HG03175 (cell line): ENCODE measurements around the gene CLNK.
"Not testable (repeated sequence)": the region's sequence is repeated elsewhere in the genome, so short reads cannot be mapped to it uniquely, and the experiment has no call there.

ENCODE experiments used
- ATAC-seq: cut with Tn5 transposase; IDR thresholded peaks from one replicate; pipeline ENCODE4 v1.9.1; 2021; ENCODE audit warnings: mild to moderate bottlenecking, moderate library complexity; ENCODE audit not compliant: unreplicated experiment

CLNK gene

GRCh38 chr4:10579648-10580047 is 104.9 kb downstream of the CLNK start:
- no peak for ATAC-seq

DNA sequence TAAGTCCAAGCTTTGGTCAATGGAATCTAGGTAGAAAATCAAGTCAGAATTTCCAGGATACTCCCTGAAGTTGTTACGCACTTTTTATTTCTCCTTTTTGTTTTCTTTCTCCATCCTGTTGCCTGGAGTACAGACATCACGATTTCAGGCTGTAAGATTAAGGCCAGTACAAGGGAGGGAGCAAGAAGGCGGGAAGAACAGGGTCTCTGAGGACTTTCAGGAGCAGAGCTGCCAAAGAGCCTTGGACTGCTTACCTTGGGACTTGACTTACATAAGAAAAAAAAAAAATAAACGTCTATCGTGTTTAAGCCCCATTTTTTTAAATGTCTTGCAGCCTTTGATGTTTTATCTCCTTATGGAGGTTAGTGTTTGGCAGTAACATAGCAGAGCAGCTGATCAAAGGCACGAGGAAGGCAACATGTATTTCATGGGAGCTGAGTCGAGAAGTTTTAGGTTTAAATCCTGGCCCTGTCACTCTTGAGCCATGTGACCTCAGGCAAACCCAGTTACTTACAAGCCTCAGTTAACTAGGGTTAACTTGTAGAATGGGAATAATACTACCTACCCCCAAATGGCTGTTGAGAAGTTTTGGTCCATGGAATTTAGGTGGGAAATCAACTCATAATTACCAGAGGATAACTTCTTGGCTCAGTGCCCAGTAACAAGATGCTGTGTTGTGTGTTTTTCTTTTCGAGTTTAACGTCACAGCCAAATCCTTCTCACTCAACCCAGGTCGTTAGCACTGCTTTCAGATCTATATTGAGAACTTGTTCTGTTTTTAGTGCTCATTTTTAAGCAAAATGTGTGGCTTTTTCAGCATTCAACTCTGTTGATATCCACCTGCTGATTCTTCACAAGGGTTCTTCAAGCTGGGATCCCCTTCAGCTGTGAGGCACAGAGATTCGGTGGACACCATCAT is 106.8 kb downstream of the CLNK start:
- ATAC-seq: peak; percentile 56

DNA sequence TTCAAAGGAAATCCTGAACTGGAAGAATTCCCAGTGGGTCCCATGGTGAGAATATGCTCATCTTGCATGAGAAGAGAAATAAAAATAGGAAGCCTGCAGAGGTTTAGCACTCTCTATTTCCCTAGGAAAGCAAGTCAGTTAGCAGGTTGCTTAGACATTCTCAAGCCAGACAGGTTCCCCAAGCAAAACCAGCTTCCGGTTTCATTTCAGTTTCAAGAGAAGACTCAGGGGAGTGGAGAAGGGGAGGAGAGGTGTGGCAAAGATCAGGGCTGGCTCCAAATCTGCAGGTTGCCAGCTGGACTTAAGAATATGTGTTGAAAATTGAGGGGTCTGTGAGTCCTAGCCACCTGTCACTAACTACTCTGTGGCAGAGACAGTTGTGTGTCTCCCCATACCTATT is 107.5 kb downstream of the CLNK start:
- peak; percentile 84 for ATAC-seq

- no peak for ATAC-seq
Measured at GRCh38 chr4:10576236-10576635, 108.3 kb downstream of the CLNK start.

- no peak for ATAC-seq
Measured at GRCh38 chr4:10575414-10575813, 109.2 kb downstream of the CLNK start.

GRCh38 chr4:10574553-10574952 is 110.0 kb downstream of the CLNK start:
- not testable (repeated sequence) for ATAC-seq

- ATAC-seq: no peak
Measured at GRCh38 chr4:10571909-10572308, 112.7 kb downstream of the CLNK start.

- ATAC-seq: no peak
Measured at GRCh38 chr4:10569491-10569890, 115.1 kb downstream of the CLNK start.

- ATAC-seq: no peak
Measured at GRCh38 chr4:10567766-10568165, 116.8 kb downstream of the CLNK start.

DNA sequence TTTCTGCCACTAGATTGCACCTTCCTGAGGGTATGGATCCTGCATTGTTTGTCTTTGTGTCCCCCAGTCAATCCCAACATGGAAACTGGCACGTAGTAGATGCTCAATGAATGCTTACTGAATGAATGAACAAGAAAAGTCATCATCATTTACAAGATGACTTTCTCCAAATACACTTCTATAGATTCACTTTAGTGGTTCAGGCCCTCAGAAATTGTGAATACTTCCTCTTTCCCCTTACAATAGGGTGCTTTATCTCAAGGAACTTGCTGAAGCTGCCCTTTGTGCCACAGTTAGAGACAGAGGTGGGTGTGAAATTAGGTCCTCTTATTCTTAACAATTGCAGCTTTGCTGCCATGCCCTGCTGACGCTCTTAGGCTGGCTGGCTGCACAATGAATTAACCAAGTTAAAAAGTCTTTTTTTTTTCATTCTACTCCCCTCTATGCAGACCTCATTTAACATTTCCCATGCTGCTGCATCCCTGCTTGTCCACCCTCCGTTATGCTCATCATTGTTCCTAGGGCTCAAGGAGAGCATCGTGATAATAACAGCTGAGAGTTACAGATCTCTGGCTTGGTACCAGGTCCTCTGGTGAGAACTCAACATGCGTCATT is 119.3 kb downstream of the CLNK start:
- ATAC-seq: no peak

- ATAC-seq: peak; percentile 84
Measured at GRCh38 chr4:10554694-10555093, 129.9 kb downstream of the CLNK start.

GRCh38 chr4:10554121-10554520 is 130.4 kb downstream of the CLNK start:
- ATAC-seq: no peak

- ATAC-seq: no peak
Measured at GRCh38 chr4:10552591-10553280, 131.8 kb downstream of the CLNK start.

DNA sequence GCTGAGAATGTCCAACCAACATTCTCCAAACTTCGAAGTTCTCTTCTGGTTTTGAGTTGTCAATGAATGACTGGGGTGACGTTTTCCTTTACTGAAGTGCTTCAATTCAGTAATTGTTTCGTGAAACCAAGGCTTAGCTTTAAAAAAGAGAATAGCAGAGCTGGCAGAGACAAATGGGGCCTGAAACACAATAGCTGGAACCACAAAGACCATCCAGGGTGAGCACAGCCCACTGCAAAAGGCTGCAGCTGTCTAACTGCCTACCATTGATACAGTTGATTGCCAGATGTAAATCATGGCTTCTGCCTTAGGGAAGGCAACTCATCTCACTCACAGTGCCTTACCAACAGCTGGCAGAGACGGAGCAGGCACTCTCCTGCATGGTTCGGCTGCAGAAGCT is 148.7 kb downstream of the CLNK start:
- no peak for ATAC-seq

DNA sequence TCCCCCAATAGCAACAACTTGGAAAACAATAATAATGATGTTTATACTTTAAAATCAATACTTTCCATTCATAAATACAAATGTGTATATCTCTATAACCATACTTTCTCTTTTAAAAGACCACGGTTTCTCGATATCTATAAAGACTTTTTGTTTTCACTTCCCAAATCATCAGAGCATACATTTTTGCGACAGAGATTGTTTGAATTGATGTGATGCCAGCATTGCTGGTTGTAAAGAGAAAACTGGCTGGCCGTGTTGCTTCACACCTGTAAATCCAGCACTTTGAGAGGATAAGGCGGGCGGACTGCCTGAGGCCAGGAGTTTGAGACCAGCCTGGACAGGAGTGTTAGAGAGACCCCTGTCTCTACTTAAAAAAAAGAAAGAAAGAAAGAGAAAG is 149.7 kb downstream of the CLNK start:
- no peak for ATAC-seq

DNA sequence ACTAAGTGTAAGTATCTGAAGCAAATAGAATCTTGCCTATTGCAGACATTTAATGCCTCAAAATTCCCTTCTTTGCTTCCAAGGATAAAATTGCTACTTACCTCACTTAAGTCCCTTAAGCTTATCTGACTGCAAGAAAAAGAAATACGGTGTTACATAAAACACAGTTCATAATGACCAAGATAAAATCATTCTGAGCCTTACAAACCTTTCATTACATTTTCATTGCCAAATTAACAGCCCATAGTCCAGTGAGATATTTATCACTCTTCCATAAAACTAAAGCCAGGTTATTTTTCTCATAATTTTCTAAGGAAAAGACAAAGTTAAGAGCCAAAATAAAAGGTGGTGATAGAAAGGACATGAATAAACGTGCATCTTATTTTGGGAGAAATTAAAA is 152.4 kb downstream of the CLNK start:
- ATAC-seq: no peak

GRCh38 chr4:10530137-10530786 is 154.3 kb downstream of the CLNK start:
- ATAC-seq: no peak

DNA sequence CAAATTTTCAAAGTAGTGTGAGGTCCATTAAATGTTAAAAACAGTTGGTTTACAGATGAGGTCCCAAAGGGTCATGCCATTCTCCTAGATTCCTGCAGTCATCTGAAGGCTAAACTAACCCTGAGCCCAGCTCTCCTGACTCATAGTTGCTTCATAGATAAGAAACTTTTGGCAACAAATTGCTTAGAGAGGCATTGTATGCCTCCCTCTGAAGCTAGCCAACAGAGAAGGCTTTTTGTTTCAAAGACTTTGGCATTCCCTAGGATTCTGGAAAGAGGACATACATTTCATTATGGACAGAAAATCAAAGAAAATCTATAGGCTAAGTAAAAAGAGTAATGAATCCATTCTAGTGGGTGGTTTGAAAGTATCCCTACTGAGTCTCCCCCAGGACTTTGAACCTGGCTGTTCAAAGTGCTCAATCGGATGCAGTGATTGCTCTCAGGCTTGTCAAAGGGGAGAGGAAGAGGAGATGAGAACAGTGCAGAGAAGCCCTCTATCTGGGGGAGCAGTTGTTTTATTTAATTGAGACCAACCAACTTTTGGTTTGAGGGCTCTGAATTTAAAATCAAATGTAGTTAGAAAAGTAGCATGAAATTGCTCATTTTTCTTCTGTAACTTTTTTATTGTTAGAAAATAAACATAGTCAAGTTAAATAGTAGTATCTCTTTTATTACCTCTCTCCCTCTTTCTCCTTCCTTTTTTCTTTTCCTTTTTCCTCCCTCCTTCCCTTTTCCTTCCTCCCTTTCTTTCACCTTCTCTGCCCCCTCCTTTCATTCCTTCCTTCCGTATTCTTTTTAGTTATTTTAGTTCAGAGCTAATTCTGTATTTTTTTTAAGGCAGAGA is 155.1 kb downstream of the CLNK start:
- ATAC-seq: no peak

DNA sequence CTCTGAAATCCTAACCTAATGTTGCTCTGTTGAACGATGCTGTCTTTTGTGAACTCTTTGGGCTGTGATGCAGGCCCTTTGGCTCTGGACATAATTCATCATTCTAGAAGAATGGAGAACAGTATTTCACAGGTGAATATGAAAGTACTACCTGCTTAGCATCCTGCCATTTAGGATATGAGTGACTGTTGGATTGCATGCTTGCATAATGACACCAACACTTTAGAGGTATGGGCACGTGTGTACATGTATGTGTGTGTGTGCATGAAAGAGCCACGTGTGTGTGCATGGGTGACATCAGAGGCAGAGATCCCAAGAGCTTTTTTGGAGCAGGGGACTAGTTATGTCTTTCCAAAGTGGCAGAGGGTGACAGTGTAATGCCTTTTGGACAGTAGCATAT is 157.1 kb downstream of the CLNK start:
- no peak for ATAC-seq

- no peak for ATAC-seq
Measured at GRCh38 chr4:10526429-10527222, 157.9 kb downstream of the CLNK start.
